Mesenchymal stem cell (in vitro differentiated cells and primary cell): ENCODE results near the gene ARFIP1.
A peak's percentile ranks its signal among the peaks of the same experiment; 100 is the strongest.

ENCODE experiments used
- DNase-seq: peaks from one replicate; pipeline ENCODE4 v3.0.0-alpha.2; 2013
- H2AFZ ChIP-seq: one replicate; pipeline ENCODE4 v1.6.1; 2013; ENCODE audit warnings: low read depth, mild to moderate bottlenecking, control low read depth, inconsistent platforms, low read length, moderate library complexity
- H2AK5ac ChIP-seq: 2 replicates; pipeline ENCODE4 v1.6.1; 2013; ENCODE audit warnings: low read length, moderate library complexity, mild to moderate bottlenecking, inconsistent platforms; ENCODE audit not compliant: severe bottlenecking
- H2BK120ac ChIP-seq: one replicate; pipeline ENCODE4 v1.6.1; 2013; ENCODE audit warnings: low read depth, mild to moderate bottlenecking, inconsistent platforms, low read length, moderate library complexity
- H2BK12ac ChIP-seq, 2 experiments: one replicate each; pipeline ENCODE4 v1.6.1; 2013; ENCODE audit warnings: inconsistent platforms in 2 of 2, low read length in 2 of 2, mild to moderate bottlenecking in 2 of 2, moderate library complexity in 2 of 2, control low read depth in 1 of 2
- H2BK15ac ChIP-seq: one replicate; pipeline ENCODE4 v1.6.1; 2013; ENCODE audit warnings: mild to moderate bottlenecking, low read depth, inconsistent platforms; ENCODE audit not compliant: poor library complexity, severe bottlenecking
- H2BK5ac ChIP-seq: 2 replicates; pipeline ENCODE4 v1.6.1; 2013; ENCODE audit warnings: low read depth, mild to moderate bottlenecking, low read length, control low read depth, inconsistent platforms; ENCODE audit not compliant: poor library complexity, severe bottlenecking
- H3K14ac ChIP-seq, 2 experiments: one replicate each; pipeline ENCODE4 v1.6.1; 2013; ENCODE audit warnings: inconsistent platforms in 2 of 2, low read length in 2 of 2, control low read depth in 1 of 2, mild to moderate bottlenecking in 1 of 2, moderate library complexity in 1 of 2
- H3K18ac ChIP-seq, 2 experiments: one replicate each; pipeline ENCODE4 v1.6.1; 2013; ENCODE audit warnings: inconsistent platforms in 2 of 2, low read length in 2 of 2, control low read depth in 1 of 2, low read depth in 1 of 2, mild to moderate bottlenecking in 1 of 2
- H3K23ac ChIP-seq, 2 experiments: one replicate each; pipeline ENCODE4 v1.6.1; 2013; ENCODE audit warnings: inconsistent platforms in 2 of 2, low read length in 2 of 2, mild to moderate bottlenecking in 2 of 2, moderate library complexity in 2 of 2, control low read depth in 1 of 2
- H3K27ac ChIP-seq: 2 replicates; pipeline ENCODE4 v1.5.1; 2013; ENCODE audit warnings: mild to moderate bottlenecking, moderate library complexity, low read length, control low read depth, inconsistent platforms; ENCODE audit not compliant: poor library complexity, severe bottlenecking
- H3K27me3 ChIP-seq, 2 experiments: 2 replicates each; pipeline versions ENCODE4 v1.6.1 to v1.7.0; 2013; ENCODE audit warnings: low read length in 2 of 2, mild to moderate bottlenecking in 2 of 2, moderate library complexity in 2 of 2, control low read depth in 1 of 2, inconsistent platforms in 1 of 2; ENCODE audit not compliant: control insufficient read depth in 1 of 2, insufficient read depth in 1 of 2
- H3K36me3 ChIP-seq, 2 experiments: 2 replicates each; pipeline versions ENCODE4 v1.6.1 to v1.7.0; 2013; ENCODE audit warnings: low read length in 2 of 2, control low read depth in 1 of 2, inconsistent platforms in 1 of 2, low read depth in 1 of 2, mild to moderate bottlenecking in 1 of 2; ENCODE audit not compliant: insufficient read depth in 2 of 2, control insufficient read depth in 1 of 2
- H3K4ac ChIP-seq, 2 experiments: one replicate each; pipeline ENCODE4 v1.6.1; 2013; ENCODE audit warnings: inconsistent platforms in 2 of 2, low read length in 2 of 2, mild to moderate bottlenecking in 2 of 2, moderate library complexity in 2 of 2, control low read depth in 1 of 2, low read depth in 1 of 2
- H3K4me1 ChIP-seq: 2 replicates; pipeline ENCODE4 v1.6.1; 2013; ENCODE audit warnings: low read depth, low read length, control low read depth; ENCODE audit not compliant: control insufficient read depth, insufficient read depth
- H3K4me2 ChIP-seq: 2 replicates; pipeline ENCODE4 v1.6.1; 2013; ENCODE audit warnings: low read length, mild to moderate bottlenecking, inconsistent platforms; ENCODE audit not compliant: poor library complexity, severe bottlenecking
- H3K4me3 ChIP-seq, 2 experiments: 2 replicates each; pipeline versions ENCODE4 v1.5.1 to v1.7.0; 2013; ENCODE audit warnings: low read length in 2 of 2, mild to moderate bottlenecking in 2 of 2, control low read depth in 1 of 2, low read depth in 1 of 2; ENCODE audit not compliant: insufficient read depth in 1 of 2
- H3K79me1 ChIP-seq: replicated peaks from 2 replicates; pipeline ENCODE4 v1.6.1; 2013; ENCODE audit warnings: mild to moderate bottlenecking, control low read depth, low read length, inconsistent platforms; ENCODE audit not compliant: poor library complexity, severe bottlenecking
- H3K9ac ChIP-seq: 2 replicates; pipeline ENCODE4 v1.7.0; 2013; ENCODE audit warnings: mild to moderate bottlenecking, low read length, moderate library complexity
- H3K9me3 ChIP-seq: 2 replicates; pipeline ENCODE4 v1.7.0; 2013; ENCODE audit warnings: mild to moderate bottlenecking, low read length; ENCODE audit not compliant: control insufficient read depth
- H4K8ac ChIP-seq: one replicate; pipeline ENCODE4 v1.6.1; 2013; ENCODE audit warnings: inconsistent platforms, mild to moderate bottlenecking, low read length, moderate library complexity
- H4K91ac ChIP-seq: one replicate; pipeline ENCODE4 v1.6.1; 2013; ENCODE audit warnings: mild to moderate bottlenecking, low read length, inconsistent platforms
- WGBS: methylation state at CpG from one replicate; pipeline ENCODE4 v1.1.7; 2013; ENCODE audit warnings: mixed read lengths; 5-methylcytosine and 5-hydroxymethylcytosine counted together

The ARFIP1 gene

DNA sequence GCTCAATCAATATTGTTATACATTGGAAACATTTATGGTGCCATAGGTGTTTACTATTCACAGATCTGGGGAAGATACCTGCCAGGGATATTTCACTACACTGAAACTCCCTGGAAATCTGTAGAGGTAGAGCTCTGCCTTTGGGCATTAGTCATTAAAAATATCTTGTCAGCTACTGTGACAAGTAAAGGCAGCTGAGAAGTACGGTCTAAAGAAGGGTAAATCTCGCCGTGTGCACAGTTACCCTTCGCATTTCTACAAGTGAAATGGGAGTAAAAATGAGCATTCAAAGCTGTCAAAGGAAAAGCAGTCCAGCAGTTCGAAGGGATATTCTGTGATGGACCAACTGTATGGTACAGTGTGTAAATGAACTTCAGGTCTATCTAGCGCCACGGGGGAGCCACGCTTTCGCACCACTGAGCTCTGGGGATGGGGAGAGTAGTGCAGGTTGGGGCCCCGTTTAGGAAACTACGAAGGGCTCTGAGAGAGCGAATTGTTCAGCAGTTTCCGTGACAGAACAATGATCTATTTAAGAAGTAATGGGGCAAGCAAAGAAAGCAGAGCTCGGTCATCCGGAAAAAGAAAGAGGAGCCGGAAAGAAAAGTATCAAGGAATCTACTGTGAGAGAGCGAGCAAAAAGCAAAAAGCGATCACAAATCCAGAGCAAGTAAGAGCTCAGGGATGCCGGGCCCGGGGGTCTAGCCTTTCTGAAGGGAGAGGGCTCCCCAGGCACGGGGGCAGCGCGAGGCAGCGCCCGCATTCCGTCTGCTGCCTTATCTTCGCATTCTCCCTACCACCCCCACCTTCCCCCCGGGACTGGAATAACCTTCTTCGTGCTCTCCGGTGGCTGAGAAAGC lies 870 bp upstream of the ARFIP1 start:
- H2AFZ ChIP-seq = peak overlapping the region; percentile 78
- peak overlapping the region; percentile 94 for H3K9ac ChIP-seq
- H3K4me3 ChIP-seq = peak overlapping the region; percentile 90 to 96
- H4K8ac ChIP-seq = peak overlapping the region; percentile 52
- peak overlapping the region in 1 of 2 experiments; percentile 61 for H2BK12ac ChIP-seq
- H3K18ac ChIP-seq = peak overlapping the region in 1 of 2 experiments; percentile 25
- H2BK5ac ChIP-seq = peak overlapping the region; percentile 48
- H3K4me1 ChIP-seq = peaks cover 3% of the 10 kb centered on the region
- H3K36me3 ChIP-seq = peaks cover 0 to 5% of the 10 kb centered on the region in 2 experiments
- H3K9me3 ChIP-seq = no peaks in the 10 kb centered on the region
- H3K27ac ChIP-seq = peak overlapping the region; percentile 78
- no peaks in the 10 kb centered on the region for H3K27me3 ChIP-seq
- 3% methylated on average over 23 of the region's 30 CpGs for WGBS
- no peak overlapping the region for H2BK120ac ChIP-seq
- H2AK5ac ChIP-seq = no peak overlapping the region
- no peak overlapping the region for H3K14ac ChIP-seq
- H3K23ac ChIP-seq = peak overlapping the region in 1 of 2 experiments; percentile 2
- H2BK15ac ChIP-seq = peak overlapping the region; percentile 0
- H3K79me1 ChIP-seq = peaks cover 8% of the 10 kb centered on the region
- peak overlapping the region; percentile 81 for H3K4me2 ChIP-seq
- peak overlapping the region in 1 of 2 experiments; percentile 15 for H3K4ac ChIP-seq
- no peak for DNase-seq
- H4K91ac ChIP-seq = no peak overlapping the region

DNA sequence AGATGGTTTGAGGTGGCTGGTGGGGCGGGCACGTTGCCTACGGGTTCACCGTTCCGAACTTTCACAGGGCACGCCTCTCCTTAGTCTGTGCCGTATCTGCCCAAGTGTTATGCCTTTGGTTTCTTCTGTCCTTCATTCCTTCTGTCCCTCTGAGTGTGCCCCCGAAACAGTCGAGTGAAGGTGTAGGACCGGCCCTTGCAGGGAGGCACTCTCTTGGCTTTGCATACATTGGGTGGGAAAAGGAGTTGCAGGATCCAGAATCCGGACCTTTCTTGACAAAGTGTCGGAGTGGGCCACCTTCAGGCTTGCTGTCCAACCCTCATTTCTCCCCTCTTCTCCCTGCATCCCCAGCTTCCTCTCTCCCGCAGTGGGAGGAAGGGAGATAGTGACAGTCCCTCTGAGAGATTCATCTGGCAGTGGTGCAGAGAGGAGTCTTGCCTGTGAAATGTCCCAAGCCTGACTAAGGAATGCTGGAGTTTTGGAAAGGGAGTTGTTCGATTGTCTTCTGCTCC lies 569 bp downstream of the ARFIP1 start:
- Histone ChIP-seq H3K4me2 (peak overlapping the region; percentile 81), H3K18ac (peak overlapping the region; percentile 80 to 95), H2BK5ac (no peak overlapping the region), H3K27ac (peak overlapping the region; percentile 88), H2BK15ac (no peak overlapping the region), H3K36me3 (peaks cover 0 to 5% of the 10 kb centered on the region in 2 experiments), H3K27me3 (no peaks in the 10 kb centered on the region), H3K79me1 (peaks cover 8% of the 10 kb centered on the region), H3K23ac (peak overlapping the region in 1 of 2 experiments; percentile 9), H4K8ac (peak overlapping the region; percentile 93), H3K14ac (peak overlapping the region in 1 of 2 experiments; percentile 79), H2BK120ac (no peak overlapping the region), H2AFZ (peak overlapping the region; percentile 95), H3K4ac (peak overlapping the region; percentile 69 to 89), H3K4me3 (peak overlapping the region; percentile 90 to 96), H2AK5ac (no peak overlapping the region), H4K91ac (peak overlapping the region; percentile 18), H2BK12ac (peak overlapping the region; percentile 21 to 63), H3K4me1 (peaks cover 3% of the 10 kb centered on the region), H3K9ac (peak overlapping the region; percentile 94), H3K9me3 (no peaks in the 10 kb centered on the region)
- WGBS = 3% methylated on average over 10 of the region's 14 CpGs
- peak; percentile 70 for DNase-seq

- Histone ChIP-seq H2AFZ (no peak overlapping the region), H3K79me1 (peaks cover 7% of the 10 kb centered on the region), H2BK120ac (no peak overlapping the region)
Observed at GRCh38 chr4:152784490-152785350, 5.0 kb downstream of the ARFIP1 start.

More at GRCh38 chr4:152784490-152785350, 5.0 kb downstream of the ARFIP1 start:
- H2BK12ac ChIP-seq = no peak overlapping the region
- no peak overlapping the region for H3K18ac ChIP-seq
- H3K27me3 ChIP-seq = no peaks in the 10 kb centered on the region
- no peaks in the 10 kb centered on the region for H3K9me3 ChIP-seq
- H3K23ac ChIP-seq = no peak overlapping the region
- no peak overlapping the region for H3K4me2 ChIP-seq
- H3K9ac ChIP-seq = peak overlapping the region; percentile 50
- H2AK5ac ChIP-seq = no peak overlapping the region
- H3K4me3 ChIP-seq = no peak overlapping the region
- no peak overlapping the region for H3K4ac ChIP-seq
- WGBS = 92% methylated on average over 3 of the region's 4 CpGs
- no peak overlapping the region for H3K27ac ChIP-seq
- DNase-seq = peak; percentile 45
- no peak overlapping the region for H3K14ac ChIP-seq
- peaks cover 3% of the 10 kb centered on the region for H3K4me1 ChIP-seq
- H2BK5ac ChIP-seq = no peak overlapping the region
- H2BK15ac ChIP-seq = no peak overlapping the region
- peaks cover 0 to 5% of the 10 kb centered on the region in 2 experiments for H3K36me3 ChIP-seq
- H4K91ac ChIP-seq = no peak overlapping the region
- H4K8ac ChIP-seq = no peak overlapping the region
